ENCODE results near the gene ORM2. TPM values are rescaled to one million over a fixed set of nuclear protein-coding genes. Genes with fewer than 3 reads are reported as not detected.

Gene ORM2
- total RNA-seq, 1 donor from 2014 or later: not detected

GRCh38 chr9:114341152-114341830 lies 11.6 kb downstream of the ORM2 start:
- H3K4me3 ChIP-seq: no peak overlapping the region
- no peaks in the 10 kb centered on the region for H3K79me2 ChIP-seq (ENCODE audit: low read depth)
- H3K27me3 ChIP-seq: no peaks in the 10 kb centered on the region
- no peaks in the 10 kb centered on the region for H3K9me3 Mint-ChIP-seq
- H3K36me3 Mint-ChIP-seq: peaks cover 7% of the 10 kb centered on the region
- no peak overlapping the region for H2AFZ ChIP-seq (replicated peaks)
- H3K4me2 ChIP-seq: no peak overlapping the region
- H3K27me3 Mint-ChIP-seq (ENCODE audit: insufficient read depth, low read depth): peaks cover 4% of the 10 kb centered on the region
- H3K4me1 ChIP-seq: no peaks in the 10 kb centered on the region
- no peak overlapping the region for H3K9ac ChIP-seq
- no peak overlapping the region for H3K27ac ChIP-seq
- H3K9me3 ChIP-seq (ENCODE audit: low read depth): no peaks in the 10 kb centered on the region
- no peaks in the 10 kb centered on the region for H3K36me3 ChIP-seq
- no peaks in the 10 kb centered on the region for H4K20me1 ChIP-seq (ENCODE audit: low read depth)
- no peak overlapping the region for H3K27ac Mint-ChIP-seq
- H3K4me3 Mint-ChIP-seq: no peak overlapping the region
- no peak for DNase-seq (ENCODE audit: low spot score)
- no peaks in the 10 kb centered on the region for H3F3A ChIP-seq (ENCODE audit: low read depth)
- TF ChIP-seq EZH2 (IDR thresholded peaks at IDR 0.05) (no peak), CTCF (IDR thresholded peaks at IDR 0.05) (no peak), EZH2phosphoT487 (IDR thresholded peaks at IDR 0.05) (no peak)
- H3K4me1 Mint-ChIP-seq: no peaks in the 10 kb centered on the region

GRCh38 chr9:114341991-114342390 lies 12.3 kb downstream of the ORM2 start:
- Histone ChIP-seq H3K79me2 (ENCODE audit: low read depth) (no peaks in the 10 kb centered on the region), H2AFZ (replicated peaks) (no peak overlapping the region), H3K4me3 (no peak overlapping the region), H3K4me2 (no peak overlapping the region), H3K4me1 (no peaks in the 10 kb centered on the region), H3K9ac (no peak overlapping the region), H3K27me3 (no peaks in the 10 kb centered on the region), H3F3A (ENCODE audit: low read depth) (no peaks in the 10 kb centered on the region), H3K9me3 (ENCODE audit: low read depth) (no peaks in the 10 kb centered on the region), H3K36me3 (no peaks in the 10 kb centered on the region), H3K27ac (no peak overlapping the region), H4K20me1 (ENCODE audit: low read depth) (no peaks in the 10 kb centered on the region)
- H3K4me3 Mint-ChIP-seq: no peak overlapping the region
- no peak for DNase-seq (ENCODE audit: low spot score)
- H3K27me3 Mint-ChIP-seq (ENCODE audit: insufficient read depth, low read depth): peaks cover 4% of the 10 kb centered on the region
- no peaks in the 10 kb centered on the region for H3K4me1 Mint-ChIP-seq
- no peaks in the 10 kb centered on the region for H3K9me3 Mint-ChIP-seq
- no peak overlapping the region for H3K27ac Mint-ChIP-seq
- no peak for TF ChIP-seq EZH2phosphoT487 (IDR thresholded peaks at IDR 0.05)
- TF ChIP-seq CTCF (IDR thresholded peaks at IDR 0.05): no peak
- TF ChIP-seq EZH2 (IDR thresholded peaks at IDR 0.05): no peak
- H3K36me3 Mint-ChIP-seq: peaks cover 11% of the 10 kb centered on the region

GRCh38 chr9:114342755-114343440 lies 13.2 kb downstream of the ORM2 start:
- Histone ChIP-seq H3K36me3 (no peaks in the 10 kb centered on the region), H3K4me1 (no peaks in the 10 kb centered on the region), H3K4me2 (no peak overlapping the region), H3K9me3 (ENCODE audit: low read depth) (no peaks in the 10 kb centered on the region), H3K27me3 (no peaks in the 10 kb centered on the region), H3F3A (ENCODE audit: low read depth) (no peaks in the 10 kb centered on the region), H3K27ac (no peak overlapping the region), H3K9ac (no peak overlapping the region), H4K20me1 (ENCODE audit: low read depth) (no peaks in the 10 kb centered on the region), H2AFZ (replicated peaks) (no peak overlapping the region), H3K79me2 (ENCODE audit: low read depth) (no peaks in the 10 kb centered on the region), H3K4me3 (no peak overlapping the region)
- Mint-ChIP-seq H3K4me1 (peaks cover 2% of the 10 kb centered on the region), H3K27ac (no peak overlapping the region), H3K9me3 (no peaks in the 10 kb centered on the region), H3K4me3 (no peak overlapping the region), H3K36me3 (peaks cover 13% of the 10 kb centered on the region), H3K27me3 (ENCODE audit: insufficient read depth, low read depth) (peaks cover 4% of the 10 kb centered on the region)
- DNase-seq (ENCODE audit: low spot score): no peak
- TF ChIP-seq CTCF (IDR thresholded peaks at IDR 0.05) (no peak), EZH2 (IDR thresholded peaks at IDR 0.05) (no peak)

Measured in neural progenitor cell (in vitro differentiated cells).